HG03097 (cell line): Measurements from ENCODE around the gene BRD3.

Experiments
- ATAC-seq: cut with Tn5 transposase; IDR thresholded peaks from one replicate; pipeline ENCODE4 v1.9.1; 2021; ENCODE audit not compliant: unreplicated experiment, low FRiP score

Gene BRD3

DNA sequence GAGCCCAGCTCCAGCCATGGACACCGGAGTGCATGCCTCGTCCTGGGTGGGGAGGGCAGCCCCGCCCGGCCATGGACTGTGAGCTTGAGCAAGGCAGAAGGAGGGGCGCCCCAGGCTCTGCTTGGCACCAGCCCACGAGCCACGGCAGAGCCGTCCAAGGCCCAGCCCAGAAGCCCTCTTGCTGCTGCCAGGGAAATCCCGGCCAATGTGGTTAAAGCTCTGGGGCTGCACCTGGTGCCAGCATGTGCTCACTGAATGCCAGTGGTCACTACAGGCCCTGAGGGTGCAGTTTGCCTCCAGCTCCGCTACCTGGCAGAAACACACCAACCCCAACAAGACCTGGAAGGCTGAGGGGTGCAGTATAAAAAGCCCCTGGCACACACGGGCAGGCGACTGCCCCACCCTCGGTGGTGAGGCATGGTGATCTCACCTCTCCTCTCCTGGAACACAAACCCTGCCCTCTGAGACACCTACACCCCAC is 11.8 kb downstream of the BRD3 start:
- ATAC-seq = no peak

DNA sequence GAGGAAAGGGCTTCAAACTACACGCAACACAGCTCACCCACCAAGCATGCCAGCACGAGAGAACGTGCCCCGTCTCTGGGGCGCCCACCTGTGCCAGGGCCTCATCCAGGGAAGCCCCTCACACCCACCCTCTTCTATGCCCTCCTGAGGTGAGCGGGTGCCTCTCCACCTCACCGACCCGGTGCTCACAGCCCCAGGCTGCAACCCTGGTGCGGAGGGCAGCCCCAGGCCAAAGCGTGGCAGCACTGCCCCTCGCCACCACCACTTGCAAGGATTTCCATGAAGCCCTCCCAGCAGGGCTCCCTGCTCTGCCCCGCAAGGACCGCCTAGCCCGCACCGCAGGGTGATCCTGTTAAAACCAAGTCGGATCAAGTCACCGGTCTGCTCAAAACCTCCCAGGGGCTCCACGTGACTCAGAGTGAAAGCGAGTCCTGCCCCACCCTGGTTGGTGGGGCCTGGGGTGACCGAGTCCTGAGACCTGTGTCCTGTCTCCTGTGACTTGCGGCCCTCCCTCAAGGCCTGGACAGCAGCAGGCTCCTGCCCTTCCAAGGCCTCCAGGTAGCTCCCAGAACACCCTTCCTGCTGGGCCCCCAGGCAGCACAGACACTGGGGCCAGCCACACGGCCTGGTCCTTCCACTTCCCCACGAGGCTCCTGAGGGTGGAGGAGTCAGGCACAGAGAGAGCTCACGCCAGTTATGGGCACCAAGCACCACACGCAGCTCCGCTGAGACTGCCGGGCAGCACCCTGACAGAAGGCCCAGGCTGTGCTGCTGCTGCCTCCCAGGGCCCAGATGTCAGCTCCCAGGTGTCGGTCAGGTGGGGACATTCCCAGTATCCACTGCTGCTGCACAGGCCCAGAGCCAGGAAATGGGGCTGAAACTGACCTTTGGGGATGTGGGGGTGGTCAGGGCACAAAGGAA is 12.7 kb downstream of the BRD3 start:
- no peak for ATAC-seq

DNA sequence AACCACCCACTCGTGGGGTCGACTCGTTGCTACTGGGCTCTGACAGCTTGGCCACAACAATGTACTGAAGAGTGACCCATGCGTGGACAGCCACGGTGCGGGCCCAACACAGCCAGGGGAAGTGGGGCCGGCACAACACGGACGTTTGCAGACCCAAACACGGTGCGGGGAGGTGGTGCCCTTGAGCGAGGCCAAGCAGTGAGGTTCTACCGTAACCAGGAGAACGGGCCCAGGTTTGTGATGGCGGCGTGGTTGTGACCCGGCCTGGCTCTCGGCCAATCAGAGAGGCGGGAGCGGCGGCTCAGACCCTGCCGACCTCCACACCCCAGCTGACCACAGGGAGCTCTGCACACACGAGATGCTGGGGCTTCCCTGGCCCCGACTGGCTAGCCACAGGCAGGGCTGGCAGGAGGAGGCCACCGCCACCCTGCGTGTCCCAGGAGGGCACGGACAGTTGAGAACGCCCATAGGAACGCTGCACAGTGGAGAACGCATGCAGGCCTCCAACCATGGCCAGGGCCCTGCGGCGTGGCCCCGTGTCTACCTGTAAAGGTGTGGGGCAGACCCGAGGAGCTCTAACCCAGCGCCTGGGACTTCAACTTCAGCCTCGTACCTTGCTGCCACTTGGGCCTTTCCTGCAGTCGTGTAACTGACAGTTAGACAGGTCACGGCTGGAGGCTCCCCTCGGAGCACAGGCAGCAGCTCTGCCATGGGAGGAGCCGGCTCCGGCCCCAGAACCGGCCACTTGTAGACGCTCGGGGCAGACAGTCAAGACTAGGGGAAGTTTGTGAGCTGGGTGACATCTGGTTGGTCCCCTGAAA is 13.7 kb downstream of the BRD3 start:
- ATAC-seq = no peak

DNA sequence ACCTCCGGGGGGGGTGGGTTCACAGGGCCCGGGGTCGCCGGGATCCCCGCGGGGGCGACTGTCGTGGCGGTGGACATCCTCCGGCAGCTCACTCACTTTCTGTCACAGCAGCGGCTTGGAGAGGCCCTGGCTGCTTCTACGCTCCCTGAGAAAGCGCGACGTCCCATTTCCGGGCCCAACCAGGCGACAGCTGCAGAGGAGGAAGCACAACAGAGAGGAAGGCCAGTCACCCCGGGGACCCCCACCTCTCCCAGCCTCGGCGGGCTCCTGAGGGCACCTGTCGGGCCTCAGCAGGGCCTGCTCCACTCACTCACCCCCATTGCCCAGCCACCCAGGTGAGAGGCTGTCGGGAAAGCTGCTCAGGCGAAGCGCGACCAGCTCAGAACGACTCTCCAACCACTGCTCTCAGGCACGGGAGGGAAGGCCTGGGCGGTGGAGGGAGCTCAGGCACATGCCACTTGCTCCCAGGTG is 14.4 kb downstream of the BRD3 start:
- no peak for ATAC-seq

DNA sequence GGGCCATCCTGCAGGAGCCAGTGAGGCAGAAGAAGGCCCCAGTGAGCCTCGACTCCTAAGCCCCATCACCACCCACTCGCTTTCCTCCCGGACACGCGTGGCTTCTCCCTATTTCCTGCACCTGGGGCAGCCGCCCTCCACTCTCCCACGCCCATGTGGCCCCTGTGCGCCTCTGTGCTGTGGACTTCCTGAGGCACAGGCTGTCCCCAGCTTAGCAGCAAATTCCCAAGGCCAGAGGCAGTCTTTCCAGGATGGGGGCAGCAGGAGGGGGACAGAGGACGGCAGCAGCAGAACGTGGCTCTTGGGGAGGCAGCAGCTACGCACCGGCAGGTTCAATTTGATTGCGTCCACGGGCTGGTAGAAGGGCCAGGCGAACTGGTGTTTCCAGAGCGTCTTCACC is 14.9 kb downstream of the BRD3 start:
- no peak for ATAC-seq

- ATAC-seq = no peak
Measured at GRCh38 chr9:134052491-134052890, 15.3 kb downstream of the BRD3 start.

DNA sequence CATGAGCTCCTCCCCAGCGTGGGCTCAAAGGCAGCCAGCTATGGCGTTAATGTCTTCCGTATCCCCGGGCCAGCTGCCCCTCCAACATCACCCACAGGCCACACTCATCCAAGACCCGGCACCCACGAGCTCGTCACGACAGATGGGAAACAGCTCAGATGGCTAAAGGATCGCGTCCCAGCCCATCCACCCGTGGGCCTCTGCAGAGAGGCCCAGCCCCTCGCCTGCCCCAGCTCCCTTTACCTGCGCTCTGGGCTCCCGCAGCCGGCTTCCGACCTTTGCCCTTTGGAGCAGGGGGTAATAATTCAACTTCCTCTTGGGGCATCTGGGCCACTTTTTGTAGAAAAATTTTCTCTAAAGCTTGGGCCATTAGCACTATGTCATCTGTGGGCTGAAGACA is 16.5 kb downstream of the BRD3 start:
- no peak for ATAC-seq

GRCh38 chr9:134050726-134051125 is 17.1 kb downstream of the BRD3 start:
- ATAC-seq = no peak

DNA sequence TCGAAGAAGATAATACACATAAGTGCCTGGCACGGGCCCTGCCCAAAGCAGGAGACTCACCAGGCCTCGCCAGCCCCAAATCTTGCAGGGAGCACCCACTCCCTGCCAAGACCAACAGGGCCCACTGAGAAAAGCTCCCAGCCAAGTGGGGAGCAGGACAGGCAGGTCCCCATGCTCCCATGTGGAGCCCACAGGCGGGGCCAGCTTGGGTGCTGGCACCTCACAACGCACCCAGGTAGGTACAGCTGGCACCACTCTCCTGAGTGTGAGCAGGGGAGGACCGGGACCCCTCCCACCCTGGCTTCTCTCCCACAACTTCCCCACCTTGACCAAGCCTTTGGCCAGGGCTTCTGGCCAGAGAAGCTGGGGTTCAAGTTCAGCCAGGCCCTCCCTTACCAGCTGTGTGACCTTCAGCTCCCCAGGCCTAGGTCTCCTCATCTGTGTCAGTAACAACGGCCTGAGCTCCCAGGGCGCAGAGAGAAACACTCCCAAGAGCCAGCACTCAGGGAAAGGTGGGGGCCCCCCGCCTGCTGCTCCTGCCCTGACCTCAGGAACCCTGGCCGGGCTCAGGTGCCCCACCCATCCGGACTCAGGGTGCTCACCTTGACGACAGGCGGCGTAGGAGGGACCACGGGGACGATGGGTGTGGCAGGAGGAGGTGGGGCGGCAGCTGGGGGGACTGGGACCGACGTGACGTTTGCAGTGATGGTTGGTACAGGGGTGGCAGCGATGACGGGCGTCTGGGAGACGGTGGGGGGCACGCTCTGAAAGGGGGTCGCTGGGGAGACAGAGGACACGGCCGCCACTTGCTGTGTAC is 17.8 kb downstream of the BRD3 start:
- no peak for ATAC-seq

- no peak for ATAC-seq
Measured at GRCh38 chr9:134049236-134049635, 18.6 kb downstream of the BRD3 start.

DNA sequence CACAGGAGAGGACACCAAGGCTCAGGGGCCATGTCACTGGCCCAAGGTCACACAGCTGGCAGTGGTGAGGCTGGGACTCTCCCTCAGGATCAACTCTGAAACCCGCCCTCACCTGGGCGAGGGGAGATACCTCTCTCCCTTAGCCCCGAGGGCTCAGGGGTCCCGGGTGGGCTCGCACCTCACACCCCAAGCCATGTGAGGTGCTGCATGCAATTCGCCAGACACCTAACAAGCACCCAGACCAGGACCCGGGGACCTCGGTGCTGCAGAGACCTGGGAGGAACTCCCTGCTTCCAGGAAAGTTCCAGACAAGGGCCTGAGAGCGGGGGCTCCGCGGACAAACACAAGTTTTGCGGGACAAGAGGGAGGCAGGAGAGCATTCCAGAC is 19.3 kb downstream of the BRD3 start:
- ATAC-seq = no peak

GRCh38 chr9:134047868-134048581 is 19.8 kb downstream of the BRD3 start:
- no peak for ATAC-seq

GRCh38 chr9:134046894-134047681 is 20.7 kb downstream of the BRD3 start:
- ATAC-seq = no peak

DNA sequence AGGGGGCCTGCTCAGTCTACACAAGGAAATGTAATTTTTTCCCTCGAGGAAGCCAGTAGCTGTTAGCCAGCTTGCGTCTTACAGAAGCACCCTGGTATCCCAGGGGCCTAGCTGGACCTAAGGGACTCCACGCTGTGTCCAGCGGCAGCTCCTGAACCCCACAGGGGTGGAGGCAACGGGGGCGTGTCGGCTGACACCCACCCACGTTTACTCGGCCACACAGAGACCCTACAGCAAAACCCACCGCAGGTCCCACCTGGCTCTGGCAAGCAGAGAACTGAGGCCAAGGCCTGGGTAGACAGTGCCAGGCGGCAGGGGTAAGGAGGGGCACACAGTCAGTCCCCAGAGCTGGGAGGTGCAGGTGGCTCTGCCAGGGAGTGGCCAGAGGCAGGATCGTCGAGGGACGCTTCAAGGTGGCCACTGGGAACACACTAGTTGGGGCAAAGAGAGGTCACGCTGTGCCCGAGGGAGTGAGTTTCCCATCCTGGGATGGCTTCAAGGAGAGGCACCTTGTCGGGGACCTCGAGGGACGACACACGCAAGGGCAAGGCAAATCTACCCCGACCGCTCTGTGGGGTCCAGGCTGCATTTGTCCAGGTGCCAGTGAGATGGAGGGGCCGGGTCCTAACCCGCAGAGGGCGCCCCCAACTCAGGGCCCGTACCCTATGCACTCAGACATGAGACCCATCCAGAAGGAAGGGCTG is 21.8 kb downstream of the BRD3 start:
- no peak for ATAC-seq

DNA sequence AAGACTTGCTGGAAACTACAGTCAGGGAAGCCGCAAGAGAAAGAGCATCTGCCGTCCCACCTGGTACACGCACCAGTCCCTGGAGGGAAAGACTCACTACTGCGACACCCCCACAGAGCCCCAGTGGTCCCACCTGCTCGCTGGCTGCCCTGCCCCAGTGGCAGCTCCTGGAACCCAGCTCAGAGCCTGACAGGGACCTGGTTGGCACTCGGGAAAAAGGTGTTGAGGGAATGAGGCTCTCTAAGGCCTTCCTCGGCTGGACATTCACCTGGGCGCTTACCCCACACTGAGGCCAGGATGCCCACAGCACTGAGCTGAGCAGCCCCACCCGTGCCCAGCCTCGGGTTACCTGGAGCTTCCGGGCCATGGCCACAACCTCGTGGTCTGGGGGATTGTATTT is 22.9 kb downstream of the BRD3 start:
- no peak for ATAC-seq

GRCh38 chr9:134043531-134043988 is 24.3 kb downstream of the BRD3 start:
- no peak for ATAC-seq

DNA sequence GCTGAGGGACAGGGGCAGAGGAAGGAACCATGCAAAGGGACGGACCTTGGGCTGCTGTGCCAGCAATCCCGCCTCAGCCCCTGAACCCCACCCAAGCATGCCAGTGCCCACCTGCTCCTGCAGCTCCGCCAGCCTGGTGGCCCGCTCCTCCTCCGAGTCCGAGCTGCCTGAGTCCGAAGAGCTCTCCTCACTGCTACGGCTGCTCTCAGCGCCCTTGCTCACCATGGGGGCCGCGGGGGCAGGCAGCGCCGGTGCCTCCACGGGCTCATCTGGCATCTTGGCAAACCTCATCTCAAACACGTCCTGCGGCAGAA is 26.2 kb downstream of the BRD3 start:
- ATAC-seq = no peak

DNA sequence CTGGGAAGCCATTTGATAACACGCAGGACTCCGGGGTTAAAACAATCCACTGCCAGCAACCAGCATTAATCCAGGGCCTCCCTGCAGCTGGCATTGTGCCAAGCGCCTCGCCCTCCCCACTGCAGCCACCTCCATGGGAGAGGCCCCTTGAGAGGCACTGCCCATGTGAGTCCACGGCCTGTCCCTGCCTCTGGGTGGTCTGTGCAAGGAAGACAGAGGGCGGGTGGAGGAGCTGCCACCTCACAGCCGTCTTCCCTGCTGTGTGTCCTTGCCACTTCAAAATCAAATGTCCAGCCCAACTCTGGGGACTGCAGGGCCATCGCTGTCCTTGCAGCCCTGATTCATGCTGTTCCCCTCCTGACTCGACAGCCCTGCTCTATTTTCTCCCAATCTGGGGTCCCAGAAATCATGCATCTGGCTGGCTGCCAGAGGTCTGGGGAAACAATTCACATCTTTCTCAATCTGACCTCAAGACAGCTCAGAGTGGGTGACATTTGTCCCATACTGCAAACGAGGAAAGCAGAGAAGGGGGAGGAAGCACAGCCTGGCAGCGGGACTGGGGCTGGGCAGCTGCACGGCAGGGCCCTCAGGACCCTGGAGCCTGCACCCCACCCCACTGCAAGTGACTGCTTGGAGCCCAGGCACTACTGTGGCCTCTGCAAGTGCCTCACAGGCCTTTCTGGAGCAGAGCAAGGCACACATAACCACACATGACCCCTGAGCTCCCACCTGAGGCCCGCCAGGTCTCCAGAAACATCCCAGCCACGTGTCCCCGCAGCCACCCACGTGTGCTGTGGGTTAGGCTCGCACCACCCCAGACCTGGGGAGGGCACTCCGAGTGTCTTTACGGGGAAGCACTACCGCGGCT is 26.8 kb downstream of the BRD3 start:
- no peak for ATAC-seq
